HG03457 (cell line): ENCODE data around the gene MORF4L1.

Experiments
- ATAC-seq: cut with Tn5 transposase; IDR thresholded peaks from one replicate; pipeline ENCODE4 v1.9.1; 2021; ENCODE audit warnings: moderate number of reproducible peaks; ENCODE audit not compliant: unreplicated experiment

Gene MORF4L1

DNA sequence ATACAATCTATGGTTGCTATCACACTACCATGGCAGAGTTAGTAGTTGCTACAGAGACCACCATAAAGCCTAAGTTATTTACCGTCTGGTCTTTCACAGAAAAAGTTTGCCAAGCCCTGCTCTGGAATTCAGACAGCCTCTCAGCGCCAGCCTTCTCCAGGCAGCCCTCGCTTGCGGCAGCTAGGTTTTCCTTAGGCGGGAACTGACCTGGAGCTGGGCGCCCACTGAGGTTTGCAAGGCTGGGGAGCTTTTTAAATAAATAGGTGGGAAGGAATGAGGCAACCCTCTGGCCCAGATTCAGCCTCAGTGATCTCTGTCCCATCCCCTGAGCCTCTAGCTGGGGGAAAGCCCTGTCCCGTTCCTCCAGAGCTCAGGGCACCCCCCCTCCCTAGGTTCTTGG is 71.0 kb downstream of the MORF4L1 start:
- no peak for ATAC-seq

- peak; percentile 20 for ATAC-seq
Measured at GRCh38 chr15:78944202-78944625, 71.5 kb downstream of the MORF4L1 start.

DNA sequence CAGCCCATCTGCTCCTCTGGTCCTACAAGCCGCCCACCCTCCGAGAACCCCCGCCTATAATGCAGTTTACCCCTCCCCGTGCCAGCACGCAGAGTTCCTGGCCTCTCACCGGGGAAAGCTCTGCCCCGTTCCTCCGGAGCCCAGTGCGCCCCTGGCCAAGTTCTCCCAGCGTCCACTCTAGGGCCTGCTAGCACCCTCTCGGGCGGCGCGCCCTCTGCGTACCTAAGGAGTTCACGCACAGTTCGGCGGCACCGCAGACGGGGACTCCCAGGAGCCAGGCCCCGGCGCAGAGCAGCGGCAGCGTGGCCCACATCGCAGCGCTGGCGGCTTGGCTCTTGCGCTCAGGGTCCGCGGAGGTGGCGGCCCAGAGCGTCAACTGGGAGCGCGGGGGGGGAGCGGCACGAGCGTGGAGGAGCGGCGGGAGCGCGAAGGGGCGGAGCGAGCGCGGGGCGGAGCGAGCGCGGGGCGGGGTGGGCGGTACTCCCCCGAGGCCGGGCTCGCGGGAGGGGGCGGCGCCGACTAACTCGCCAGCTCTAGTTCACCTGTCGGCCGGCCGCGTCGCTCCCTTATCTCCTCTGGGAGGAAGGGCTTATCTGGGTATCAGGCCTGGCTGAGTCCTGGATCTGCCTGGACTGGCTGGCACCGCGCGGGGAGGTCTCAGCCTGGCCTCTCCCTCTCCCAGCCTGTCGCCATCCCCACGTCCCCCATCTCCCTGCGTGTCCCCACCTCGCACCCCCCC is 72.1 kb downstream of the MORF4L1 start, which contains the start of gene CTSH:
Gene CTSH, minus strand, starts transcription at position 378 of the 739 bp plus-strand sequence. Its CDS starts 65 bp downstream, at position 313.
- ATAC-seq, result peak; percentile 50

DNA sequence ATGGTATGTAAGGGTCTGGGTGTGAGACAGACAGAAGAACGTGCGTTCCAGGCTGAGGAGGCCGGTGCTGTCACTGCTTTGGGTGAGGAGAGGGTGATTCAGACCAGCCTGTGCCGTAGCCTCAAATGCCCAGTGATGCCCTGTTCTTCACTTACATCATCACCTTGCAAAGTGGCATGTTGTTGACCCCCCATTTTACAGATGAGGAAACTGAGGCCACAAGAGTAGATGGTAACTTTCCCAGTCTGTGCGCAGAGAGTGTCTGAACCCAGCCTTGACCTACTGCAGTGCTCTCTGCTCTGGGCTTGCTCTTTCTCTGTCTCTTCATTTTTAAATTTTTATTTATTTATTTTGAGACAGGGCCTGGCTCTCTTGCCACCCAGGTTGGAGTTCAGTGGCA is 73.8 kb downstream of the MORF4L1 start:
- ATAC-seq, result no peak

- ATAC-seq, result no peak
Measured at GRCh38 chr15:78947506-78947905, 74.8 kb downstream of the MORF4L1 start.
